Breast epithelium (tissue), 4 donors: ENCODE data around the gene PADI6. TPM values are rescaled to one million over a fixed set of nuclear protein-coding genes. Genes with fewer than 3 reads are reported as not detected.

ENCODE experiments used
- DNase-seq, 2 donors: peaks; one replicate each; pipeline ENCODE4 v3.0.0-alpha.2; 2019; ENCODE audit warnings: low spot score in 2 of 2
- H3K27ac ChIP-seq, 2 donors: fragments of 200-600 bp; sonication (generic) in 1 of 2; one replicate each; pipeline ENCODE4 v1.5.1; 2016 to 2019; ENCODE audit warnings: mild to moderate bottlenecking in 1 of 2
- H3K27me3 ChIP-seq, 2 donors: fragments of 200-600 bp; sonication (generic) in 1 of 2; one replicate each; pipeline versions ENCODE4 v1.5.1 to v1.6.0; 2017 to 2019; ENCODE audit warnings: control low read depth in 1 of 2, mild to moderate bottlenecking in 1 of 2
- H3K36me3 ChIP-seq: fragments of 200-600 bp; one replicate; pipeline ENCODE4 v1.5.1; 2019
- H3K4me1 ChIP-seq, 2 donors: fragments of 200-600 bp; sonication (generic); one replicate each; pipeline ENCODE4 v1.5.1; 2016 to 2019; ENCODE audit warnings: control low read depth in 1 of 2
- H3K4me3 ChIP-seq, 3 donors: fragments of 200-600 bp; sonication (generic); 1 replicate in 2 of 3; 2 replicates in 1 of 3; pipeline ENCODE4 v1.5.1; 2016 to 2019; ENCODE audit warnings: mild to moderate bottlenecking in 3 of 3, moderate library complexity in 2 of 3
- H3K9me3 ChIP-seq, 2 donors: fragments of 200-600 bp; sonication (generic) in 1 of 2; one replicate each; pipeline ENCODE4 v1.5.1; 2016 to 2019; ENCODE audit warnings: control low read depth in 1 of 2
- POLR2A ChIP-seq: fragments of 450-650 bp; IDR thresholded peaks from one replicate; pipeline ENCODE4 v1.6.1; 2016; ENCODE audit warnings: antibody characterized with exemption, mild to moderate bottlenecking, moderate library complexity
- POLR2AphosphoS5 ChIP-seq, 3 donors: sonication (generic); formaldehyde crosslinking; IDR thresholded peaks; one replicate each; pipeline ENCODE4 v1.6.1; 2017; ENCODE audit warnings: antibody characterized with exemption in 3 of 3
- intact Hi-C: fragments of 100-400 bp; cut with DNase I; formaldehyde crosslinking; loops from one replicate; pipeline ENCODE4 v1.15.1; 2023; ENCODE audit warnings: low total_unique reads
- total RNA-seq, 3 donors: library from RNA; depleted of rRNA; stranded (reverse); fragments of >200 nt; gene quantifications; one replicate each; pipeline ENCODE4 v1.1.0, GENCODE V29; 2016
- TF ChIP-seq, protein P1 (sequence below), 3 donors: fragments of 450-650 bp; IDR thresholded peaks; one replicate each; pipeline ENCODE4 v1.5.1; 2016 to 2017; ENCODE audit warnings: antibody characterized with exemption in 3 of 3, mild to moderate bottlenecking in 3 of 3, moderate library complexity in 3 of 3

PADI6 gene
- total RNA-seq, 3 donors from 2014 or later: not detected

DNA sequence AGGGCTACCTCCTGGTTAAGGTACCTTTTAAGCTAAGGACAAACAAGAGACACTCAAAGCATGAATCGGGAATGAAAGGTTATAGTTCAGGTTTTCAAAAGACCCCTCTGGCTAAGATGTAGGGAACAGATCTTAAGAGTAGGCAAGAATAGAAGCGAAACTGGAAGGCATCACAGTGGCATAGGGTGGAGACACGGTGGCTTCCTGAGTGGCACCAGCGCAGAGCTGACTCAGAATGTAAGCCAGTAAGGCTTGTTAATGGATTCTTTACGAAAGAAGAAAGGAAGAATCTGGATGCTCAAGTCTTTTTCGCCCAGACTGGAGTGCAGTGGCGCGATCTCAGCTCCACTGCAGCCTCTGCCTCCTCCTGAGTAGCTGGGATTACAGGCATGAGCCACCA, 21.2 kb downstream of the PADI6 start:
- intact Hi-C loops: no loop called here
- Histone ChIP-seq H3K27ac (no peak overlapping the region), H3K27me3 (no peaks in the 10 kb centered on the region), H3K4me1 (no peaks in the 10 kb centered on the region), H3K9me3 (no peaks in the 10 kb centered on the region), H3K36me3 (no peaks in the 10 kb centered on the region), H3K4me3 (no peak overlapping the region)
- DNase-seq: no peak
- no peak for TF ChIP-seq POLR2A
- TF ChIP-seq POLR2AphosphoS5 (IDR thresholded peaks at IDR 0.05): no peak
- TF ChIP-seq, protein P1, sequence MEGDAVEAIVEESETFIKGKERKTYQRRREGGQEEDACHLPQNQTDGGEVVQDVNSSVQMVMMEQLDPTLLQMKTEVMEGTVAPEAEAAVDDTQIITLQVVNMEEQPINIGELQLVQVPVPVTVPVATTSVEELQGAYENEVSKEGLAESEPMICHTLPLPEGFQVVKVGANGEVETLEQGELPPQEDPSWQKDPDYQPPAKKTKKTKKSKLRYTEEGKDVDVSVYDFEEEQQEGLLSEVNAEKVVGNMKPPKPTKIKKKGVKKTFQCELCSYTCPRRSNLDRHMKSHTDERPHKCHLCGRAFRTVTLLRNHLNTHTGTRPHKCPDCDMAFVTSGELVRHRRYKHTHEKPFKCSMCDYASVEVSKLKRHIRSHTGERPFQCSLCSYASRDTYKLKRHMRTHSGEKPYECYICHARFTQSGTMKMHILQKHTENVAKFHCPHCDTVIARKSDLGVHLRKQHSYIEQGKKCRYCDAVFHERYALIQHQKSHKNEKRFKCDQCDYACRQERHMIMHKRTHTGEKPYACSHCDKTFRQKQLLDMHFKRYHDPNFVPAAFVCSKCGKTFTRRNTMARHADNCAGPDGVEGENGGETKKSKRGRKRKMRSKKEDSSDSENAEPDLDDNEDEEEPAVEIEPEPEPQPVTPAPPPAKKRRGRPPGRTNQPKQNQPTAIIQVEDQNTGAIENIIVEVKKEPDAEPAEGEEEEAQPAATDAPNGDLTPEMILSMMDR (IDR thresholded peaks at IDR 0.05): no peak

DNA sequence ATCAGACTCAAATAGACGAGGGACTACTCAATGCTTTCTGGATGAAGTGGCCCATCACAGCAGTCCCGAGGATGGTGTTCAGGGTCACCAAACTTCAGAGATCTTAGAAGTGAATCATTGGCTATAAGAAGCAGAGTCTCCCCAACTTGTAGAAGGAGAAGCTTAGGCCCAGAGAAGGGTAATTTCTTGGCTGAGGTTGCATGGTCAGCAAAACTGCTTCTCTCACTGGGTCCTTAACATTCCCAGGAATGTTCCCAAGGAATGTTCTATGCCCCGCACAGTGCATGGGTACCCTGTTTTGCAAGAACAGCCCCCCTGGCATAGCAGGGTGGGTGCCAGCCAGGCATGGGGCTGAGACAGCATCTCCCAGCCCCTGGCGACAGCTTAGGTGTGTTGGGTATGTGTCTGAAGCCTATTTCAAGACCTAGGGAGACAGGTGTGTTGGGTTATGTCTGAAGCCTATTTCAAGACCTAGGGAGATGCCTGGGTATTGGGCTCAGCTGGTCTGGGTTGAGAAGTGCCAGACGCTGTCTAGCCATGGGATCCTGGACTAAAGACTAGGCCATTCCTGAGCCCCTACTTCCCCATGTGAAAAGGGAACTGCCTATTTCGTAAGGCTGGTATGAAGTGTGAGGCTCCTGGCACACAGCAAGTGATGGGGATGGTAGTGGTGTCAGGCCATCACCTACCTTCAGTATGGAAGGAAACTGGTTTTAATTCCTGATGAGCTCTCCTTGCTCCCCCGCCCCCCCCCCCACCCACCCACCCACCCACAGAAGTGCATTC, 26.1 kb downstream of the PADI6 start:
- no peak for DNase-seq
- Histone ChIP-seq H3K27ac (no peak overlapping the region), H3K4me3 (no peak overlapping the region), H3K4me1 (peaks cover 0 to 4% of the 10 kb centered on the region in 2 donors), H3K27me3 (no peaks in the 10 kb centered on the region), H3K36me3 (no peaks in the 10 kb centered on the region), H3K9me3 (no peaks in the 10 kb centered on the region)
- no peak for TF ChIP-seq POLR2A
- intact Hi-C loops: no loop called here

- Histone ChIP-seq H3K27ac (no peak overlapping the region), H3K27me3 (no peaks in the 10 kb centered on the region), H3K4me3 (no peak overlapping the region), H3K36me3 (no peaks in the 10 kb centered on the region), H3K4me1 (peaks cover 0 to 6% of the 10 kb centered on the region in 2 donors), H3K9me3 (no peaks in the 10 kb centered on the region)
- intact Hi-C loops: no loop called here
- TF ChIP-seq POLR2A (no peak), POLR2AphosphoS5 (IDR thresholded peaks at IDR 0.05) (no peak)
- TF ChIP-seq, protein P1 (IDR thresholded peaks at IDR 0.05): no peak
- DNase-seq: no peak
Measured at GRCh38 chr1:17400725-17401341, 28.8 kb downstream of the PADI6 start.

GRCh38 chr1:17401841-17402240, 29.8 kb downstream of the PADI6 start:
- TF ChIP-seq POLR2AphosphoS5 (IDR thresholded peaks at IDR 0.05): no peak
- TF ChIP-seq, protein P1 (IDR thresholded peaks at IDR 0.05): no peak
- no peak for TF ChIP-seq POLR2A
- Histone ChIP-seq H3K36me3 (no peaks in the 10 kb centered on the region), H3K9me3 (no peaks in the 10 kb centered on the region), H3K27me3 (no peaks in the 10 kb centered on the region), H3K4me3 (no peak overlapping the region), H3K4me1 (peaks cover 0 to 6% of the 10 kb centered on the region in 2 donors), H3K27ac (no peak overlapping the region)
- DNase-seq: no peak
- intact Hi-C loops: no loop called here

GRCh38 chr1:17403081-17403480, 31.1 kb downstream of the PADI6 start:
- peak; percentile 41 to 75 for DNase-seq
- Histone ChIP-seq H3K9me3 (no peaks in the 10 kb centered on the region), H3K27me3 (no peaks in the 10 kb centered on the region), H3K4me3 (no peak overlapping the region), H3K4me1 (peaks cover 0 to 6% of the 10 kb centered on the region in 2 donors), H3K27ac (no peak overlapping the region), H3K36me3 (no peaks in the 10 kb centered on the region)
- no peak for TF ChIP-seq POLR2AphosphoS5 (IDR thresholded peaks at IDR 0.05)
- TF ChIP-seq POLR2A: no peak
- TF ChIP-seq, protein P1 (IDR thresholded peaks at IDR 0.05): no peak
- intact Hi-C loops: no loop called here
